ENCODE measurements around the gene PDE7B. TPM values are rescaled to one million over a fixed set of nuclear protein-coding genes. Genes with fewer than 3 reads are reported as not detected.

PDE7B gene
- total RNA-seq, 1 donor from 2014 or later = 12.6 TPM

GRCh38 chr6:136022224-136022874 is 170.8 kb downstream of the PDE7B start:
- Histone ChIP-seq H3K4me3 (no peak overlapping the region), H3K27me3 (ENCODE audit: low read depth) (no peaks in the 10 kb centered on the region), H3K27ac (replicated peaks) (no peak overlapping the region), H3K36me3 (no peaks in the 10 kb centered on the region), H3K9me3 (replicated peaks) (no peaks in the 10 kb centered on the region), H3K4me1 (no peaks in the 10 kb centered on the region)
- DNase-seq = no peak
- TF ChIP-seq CTCF (IDR thresholded peaks at IDR 0.05; ENCODE audit: borderline replicate concordance) = no peak
- intact Hi-C loops (cut with micrococcal nuclease) = no loop called here

GRCh38 chr6:136024711-136025110 is 173.2 kb downstream of the PDE7B start:
- no peak for TF ChIP-seq CTCF (IDR thresholded peaks at IDR 0.05; ENCODE audit: borderline replicate concordance)
- no peak for DNase-seq
- intact Hi-C loops (cut with micrococcal nuclease) = no loop called here
- no peaks in the 10 kb centered on the region for H3K9me3 ChIP-seq (replicated peaks)
- H3K27me3 ChIP-seq (ENCODE audit: low read depth) = no peaks in the 10 kb centered on the region
- H3K36me3 ChIP-seq = no peaks in the 10 kb centered on the region
- no peak overlapping the region for H3K4me3 ChIP-seq
- no peak overlapping the region for H3K27ac ChIP-seq (replicated peaks)
- H3K4me1 ChIP-seq = no peaks in the 10 kb centered on the region

GRCh38 chr6:136025736-136026135 is 174.2 kb downstream of the PDE7B start:
- Histone ChIP-seq H3K4me1 (no peaks in the 10 kb centered on the region), H3K27me3 (ENCODE audit: low read depth) (no peaks in the 10 kb centered on the region), H3K9me3 (replicated peaks) (no peaks in the 10 kb centered on the region), H3K36me3 (no peaks in the 10 kb centered on the region), H3K27ac (replicated peaks) (no peak overlapping the region), H3K4me3 (no peak overlapping the region)
- intact Hi-C loops (cut with micrococcal nuclease) = no loop called here
- no peak for TF ChIP-seq CTCF (IDR thresholded peaks at IDR 0.05; ENCODE audit: borderline replicate concordance)
- DNase-seq = no peak

GRCh38 chr6:136030131-136030530 is 178.6 kb downstream of the PDE7B start:
- DNase-seq = no peak
- intact Hi-C loops (cut with micrococcal nuclease) = loop anchor here (5.0 to 10.0 kb wide), 2 partner anchors 75 to 197 kb away; no protein-coding TSS in a partner anchor
- peaks cover 28% of the 10 kb centered on the region for H3K4me1 ChIP-seq

GRCh38 chr6:136031982-136032381 is 180.5 kb downstream of the PDE7B start:
- Histone ChIP-seq H3K4me1 (peaks cover 46% of the 10 kb centered on the region), H3K4me3 (no peak overlapping the region), H3K27me3 (ENCODE audit: low read depth) (no peaks in the 10 kb centered on the region), H3K36me3 (no peaks in the 10 kb centered on the region), H3K27ac (replicated peaks) (peak overlapping the region; percentile 26), H3K9me3 (replicated peaks) (no peaks in the 10 kb centered on the region)
- no peak for DNase-seq
- intact Hi-C loops (cut with micrococcal nuclease) = loop anchor here (5.0 to 10.0 kb wide), 2 partner anchors 73 to 195 kb away; no protein-coding TSS in a partner anchor
- TF ChIP-seq CTCF (IDR thresholded peaks at IDR 0.05; ENCODE audit: borderline replicate concordance) = peak; percentile 73

More at GRCh38 chr6:136030131-136030530, 178.6 kb downstream of the PDE7B start:
- Histone ChIP-seq H3K27me3 (ENCODE audit: low read depth) (no peaks in the 10 kb centered on the region), H3K4me3 (no peak overlapping the region), H3K9me3 (replicated peaks) (no peaks in the 10 kb centered on the region), H3K36me3 (no peaks in the 10 kb centered on the region), H3K27ac (replicated peaks) (no peak overlapping the region)
- no peak for TF ChIP-seq CTCF (IDR thresholded peaks at IDR 0.05; ENCODE audit: borderline replicate concordance)

Measured in left ventricle myocardium inferior (tissue), 1 donor.